ENCODE results near the gene TCAP.
"Not testable (repeated sequence)": the region's sequence is repeated elsewhere in the genome, so short reads cannot be mapped to it uniquely, and the experiment has no call there.

Gene TCAP

GRCh38 chr17:39695089-39695474 is 29.9 kb downstream of the TCAP start:
- no peak overlapping the region for H3K27ac ChIP-seq
- no peak for TF ChIP-seq CTCF (IDR thresholded peaks at IDR 0.05; ENCODE audit: low read depth, low read length)
- no peaks in the 10 kb centered on the region for H3K9me3 ChIP-seq (ENCODE audit: severe bottlenecking)
- H3K36me3 ChIP-seq: peaks cover 2% of the 10 kb centered on the region; the same call in 1 of the 2 replicates
- no peak overlapping the region for H3K4me3 ChIP-seq (ENCODE audit: low read depth, low read length)
- DNase-seq: no peak
- H3K27me3 ChIP-seq (ENCODE audit: insufficient read depth, low read depth, severe bottlenecking): no peaks in the 10 kb centered on the region

GRCh38 chr17:39696731-39697130 is 31.6 kb downstream of the TCAP start:
- no peak overlapping the region for H3K27ac ChIP-seq
- H3K9me3 ChIP-seq (ENCODE audit: severe bottlenecking): no peaks in the 10 kb centered on the region
- no peak for DNase-seq
- no peaks in the 10 kb centered on the region for H3K27me3 ChIP-seq (ENCODE audit: insufficient read depth, low read depth, severe bottlenecking)
- no peak overlapping the region for H3K4me3 ChIP-seq (ENCODE audit: low read depth, low read length)
- H3K36me3 ChIP-seq: peaks cover 2% of the 10 kb centered on the region; the same call in 1 of the 2 replicates
- no peak for TF ChIP-seq CTCF (IDR thresholded peaks at IDR 0.05; ENCODE audit: low read depth, low read length)

GRCh38 chr17:39697961-39698360 is 32.8 kb downstream of the TCAP start:
- no peak for TF ChIP-seq CTCF (IDR thresholded peaks at IDR 0.05; ENCODE audit: low read depth, low read length)
- H3K4me3 ChIP-seq (ENCODE audit: low read depth, low read length): no peak overlapping the region

GRCh38 chr17:39699157-39699817 is 34.1 kb downstream of the TCAP start:
- not testable (repeated sequence) for H3K4me3 ChIP-seq (ENCODE audit: low read depth, low read length); DNase-seq; H3K27ac ChIP-seq; H3K36me3 ChIP-seq; H3K27me3 ChIP-seq (ENCODE audit: insufficient read depth, low read depth, severe bottlenecking); H3K9me3 ChIP-seq (ENCODE audit: severe bottlenecking)

More at GRCh38 chr17:39697961-39698360, 32.8 kb downstream of the TCAP start:
- DNase-seq: no peak
- Histone ChIP-seq H3K27me3 (ENCODE audit: insufficient read depth, low read depth, severe bottlenecking) (no peaks in the 10 kb centered on the region), H3K9me3 (ENCODE audit: severe bottlenecking) (no peaks in the 10 kb centered on the region), H3K36me3 (peaks cover 2% of the 10 kb centered on the region; the same call in 1 of the 2 replicates), H3K27ac (no peak overlapping the region)

- Histone ChIP-seq H3K27ac (0 out of 2 replicates have a peak within 1 kb of the TSS, but pooled peaks have one; percentile 33), H3K27me3 (ENCODE audit: insufficient read depth, low read depth, severe bottlenecking) (no peaks in the 10 kb centered on the region), H3K36me3 (peaks cover 2% of the 10 kb centered on the region; the same call in 1 of the 2 replicates), H3K4me3 (ENCODE audit: low read depth, low read length) (no peak within 1 kb of the TSS), H3K9me3 (ENCODE audit: severe bottlenecking) (no peaks in the 10 kb centered on the region)
- no peak for TF ChIP-seq CTCF (IDR thresholded peaks at IDR 0.05; ENCODE audit: low read depth, low read length)
- DNase-seq: no peak
Measured at GRCh38 chr17:39699818-39700147, 34.6 kb downstream of the TCAP start, which contains the start of gene ERBB2. Gene ERBB2, plus strand, starts transcription at chr17:39700064. Its CDS starts 175 bp downstream, at chr17:39700239.

GRCh38 chr17:39700148-39700987 is 35.2 kb downstream of the TCAP start:
- H3K36me3 ChIP-seq: peaks cover 2% of the 10 kb centered on the region; the same call in 1 of the 2 replicates
- H3K9me3 ChIP-seq (ENCODE audit: severe bottlenecking): no peaks in the 10 kb centered on the region
- DNase-seq: no peak
- H3K27ac ChIP-seq: 0 out of 2 replicates have a peak overlapping the region, but pooled peaks have one; percentile 33
- H3K4me3 ChIP-seq (ENCODE audit: low read depth, low read length): no peak overlapping the region
- TF ChIP-seq CTCF (IDR thresholded peaks at IDR 0.05; ENCODE audit: low read depth, low read length): no peak
- no peaks in the 10 kb centered on the region for H3K27me3 ChIP-seq (ENCODE audit: insufficient read depth, low read depth, severe bottlenecking)
